Mesothelial cell of epicardium (in vitro differentiated cells): Measurements from ENCODE around the gene TBPL1. TPM values are rescaled to one million over a fixed set of nuclear protein-coding genes. Genes with fewer than 3 reads are reported as not detected.

Experiments used
- DNase-seq, 2 experiments: peaks; one replicate each; pipeline ENCODE4 v3.0.0; 2021; ENCODE audit warnings: low spot score in 2 of 2; ENCODE audit not compliant: unreplicated experiment in 2 of 2
- H3K27ac Mint-ChIP-seq: 2 replicates; pipeline ENCODE4 v1.8.0; 2021; ENCODE audit warnings: mixed read lengths
- H3K27me3 Mint-ChIP-seq: 2 replicates; pipeline ENCODE4 v1.8.0; 2021; ENCODE audit warnings: low read depth, mixed read lengths
- H3K36me3 Mint-ChIP-seq: 2 replicates; pipeline ENCODE4 v1.8.0; 2021; ENCODE audit warnings: mixed read lengths
- H3K4me1 Mint-ChIP-seq: 2 replicates; pipeline ENCODE4 v1.8.0; 2021; ENCODE audit warnings: mixed read lengths
- H3K4me3 Mint-ChIP-seq: 2 replicates; pipeline ENCODE4 v1.8.0; 2021; ENCODE audit warnings: mild to moderate bottlenecking, moderate library complexity, mixed read lengths
- H3K9me3 Mint-ChIP-seq: 2 replicates; pipeline ENCODE4 v1.8.0; 2021; ENCODE audit warnings: mixed read lengths
- total RNA-seq: library from RNA; stranded (reverse); gene quantifications from 3 replicates; pipeline ENCODE4 v1.2.1, GENCODE V29; 2021
- TF ChIP-seq, protein P1 (sequence below): fragments of 200-600 bp; sonication (generic); IDR thresholded peaks from one replicate; pipeline ENCODE4 v1.5.0; 2021; ENCODE audit warnings: antibody characterized with exemption; ENCODE audit not compliant: unreplicated experiment

The TBPL1 gene
- total RNA-seq, 1 donor from 2014 or later: 31.0 TPM

DNA sequence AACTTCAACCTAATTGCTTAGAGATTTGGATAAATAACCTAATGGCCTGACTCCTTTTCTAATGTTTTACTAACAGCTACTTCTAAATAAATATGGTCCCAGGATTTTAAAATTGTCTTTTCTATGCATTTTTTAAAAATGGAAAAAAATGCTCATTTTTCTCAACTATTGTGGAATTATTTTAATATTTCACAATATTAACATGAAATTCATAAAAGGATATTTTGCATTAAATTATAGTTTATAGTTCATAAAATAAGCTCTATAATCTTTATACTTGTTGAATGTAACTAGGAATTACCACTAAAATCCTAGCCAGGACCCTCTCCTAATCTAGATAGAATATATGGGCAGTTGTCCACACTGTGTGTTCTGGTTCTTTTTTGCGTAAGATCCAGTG is 37.3 kb downstream of the TBPL1 start:
- H3K27me3 Mint-ChIP-seq: no peaks in the 10 kb centered on the region
- no peak for DNase-seq
- H3K4me3 Mint-ChIP-seq: no peak overlapping the region
- H3K4me1 Mint-ChIP-seq: no peaks in the 10 kb centered on the region
- H3K9me3 Mint-ChIP-seq: no peaks in the 10 kb centered on the region
- H3K36me3 Mint-ChIP-seq: peaks cover 12% of the 10 kb centered on the region
- no peak overlapping the region for H3K27ac Mint-ChIP-seq
- TF ChIP-seq, protein P1, sequence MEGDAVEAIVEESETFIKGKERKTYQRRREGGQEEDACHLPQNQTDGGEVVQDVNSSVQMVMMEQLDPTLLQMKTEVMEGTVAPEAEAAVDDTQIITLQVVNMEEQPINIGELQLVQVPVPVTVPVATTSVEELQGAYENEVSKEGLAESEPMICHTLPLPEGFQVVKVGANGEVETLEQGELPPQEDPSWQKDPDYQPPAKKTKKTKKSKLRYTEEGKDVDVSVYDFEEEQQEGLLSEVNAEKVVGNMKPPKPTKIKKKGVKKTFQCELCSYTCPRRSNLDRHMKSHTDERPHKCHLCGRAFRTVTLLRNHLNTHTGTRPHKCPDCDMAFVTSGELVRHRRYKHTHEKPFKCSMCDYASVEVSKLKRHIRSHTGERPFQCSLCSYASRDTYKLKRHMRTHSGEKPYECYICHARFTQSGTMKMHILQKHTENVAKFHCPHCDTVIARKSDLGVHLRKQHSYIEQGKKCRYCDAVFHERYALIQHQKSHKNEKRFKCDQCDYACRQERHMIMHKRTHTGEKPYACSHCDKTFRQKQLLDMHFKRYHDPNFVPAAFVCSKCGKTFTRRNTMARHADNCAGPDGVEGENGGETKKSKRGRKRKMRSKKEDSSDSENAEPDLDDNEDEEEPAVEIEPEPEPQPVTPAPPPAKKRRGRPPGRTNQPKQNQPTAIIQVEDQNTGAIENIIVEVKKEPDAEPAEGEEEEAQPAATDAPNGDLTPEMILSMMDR: no peak

DNA sequence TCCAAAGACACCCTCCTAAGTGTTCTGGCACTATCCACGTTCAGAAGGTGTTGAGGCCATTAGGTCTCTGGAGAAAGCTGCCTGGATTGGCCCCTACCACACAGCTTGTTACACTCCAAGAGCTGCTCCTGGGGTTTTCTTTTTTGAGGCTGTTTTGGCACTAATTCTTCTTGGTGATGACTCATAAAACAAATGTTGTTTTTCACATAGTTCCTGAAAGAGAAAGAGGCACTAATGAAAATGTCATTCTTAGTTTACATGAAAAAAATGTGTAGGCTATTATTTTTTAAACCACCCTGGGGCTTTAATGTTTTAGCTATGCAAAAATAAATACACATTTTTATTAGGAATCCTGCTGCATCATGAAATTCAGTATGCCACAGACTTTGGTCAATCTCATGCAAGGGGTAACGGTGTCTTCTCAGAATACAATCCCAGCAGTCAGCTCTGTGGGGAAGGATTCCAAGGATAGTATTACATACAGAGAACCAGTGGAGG is 38.1 kb downstream of the TBPL1 start:
- no peak overlapping the region for H3K4me3 Mint-ChIP-seq
- H3K36me3 Mint-ChIP-seq: peaks cover 9% of the 10 kb centered on the region

DNA sequence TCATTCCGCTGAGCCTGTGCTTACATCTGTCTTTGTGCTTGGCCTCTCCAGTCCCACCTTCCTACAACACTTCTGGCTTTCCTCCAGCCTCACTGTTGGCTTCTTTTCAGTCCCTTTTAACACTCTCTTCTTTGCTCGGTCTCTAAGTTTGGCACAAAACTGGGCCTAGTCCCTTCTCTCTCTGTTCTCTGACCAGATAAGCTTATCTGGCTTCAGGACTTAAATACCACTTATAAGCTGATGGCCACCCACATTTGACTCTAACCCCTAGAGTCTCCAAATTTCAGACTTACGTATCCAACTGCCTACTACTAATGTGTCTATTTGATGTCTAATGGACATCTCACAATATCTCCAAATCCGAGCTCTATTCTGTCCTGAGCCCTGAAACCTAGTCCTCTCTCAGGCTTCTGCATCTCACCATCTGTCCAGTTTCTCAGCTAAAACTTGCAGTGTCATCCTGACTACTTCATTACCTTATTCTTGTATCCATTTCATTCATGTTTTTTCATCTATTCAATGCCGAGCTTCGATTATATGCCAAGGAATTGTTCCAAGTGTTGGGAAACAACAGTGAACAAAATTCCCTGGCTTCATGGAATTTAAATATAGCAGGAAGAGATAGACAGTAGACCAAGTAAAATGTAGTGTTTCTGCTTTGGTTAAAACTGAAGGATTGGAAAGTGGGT is 40.1 kb downstream of the TBPL1 start:
- peaks cover 2% of the 10 kb centered on the region for H3K4me1 Mint-ChIP-seq
- H3K9me3 Mint-ChIP-seq: no peaks in the 10 kb centered on the region
- TF ChIP-seq, protein P1: no peak
- peaks cover 9% of the 10 kb centered on the region for H3K36me3 Mint-ChIP-seq
- no peaks in the 10 kb centered on the region for H3K27me3 Mint-ChIP-seq
- H3K27ac Mint-ChIP-seq: no peak overlapping the region
- no peak for DNase-seq
- no peak overlapping the region for H3K4me3 Mint-ChIP-seq

More for the DNA sequence above, 38.1 kb downstream of the TBPL1 start:
- no peaks in the 10 kb centered on the region for H3K4me1 Mint-ChIP-seq
- TF ChIP-seq, protein P1: no peak
- no peak overlapping the region for H3K27ac Mint-ChIP-seq
- no peak for DNase-seq
- H3K27me3 Mint-ChIP-seq: no peaks in the 10 kb centered on the region
- H3K9me3 Mint-ChIP-seq: no peaks in the 10 kb centered on the region

DNA sequence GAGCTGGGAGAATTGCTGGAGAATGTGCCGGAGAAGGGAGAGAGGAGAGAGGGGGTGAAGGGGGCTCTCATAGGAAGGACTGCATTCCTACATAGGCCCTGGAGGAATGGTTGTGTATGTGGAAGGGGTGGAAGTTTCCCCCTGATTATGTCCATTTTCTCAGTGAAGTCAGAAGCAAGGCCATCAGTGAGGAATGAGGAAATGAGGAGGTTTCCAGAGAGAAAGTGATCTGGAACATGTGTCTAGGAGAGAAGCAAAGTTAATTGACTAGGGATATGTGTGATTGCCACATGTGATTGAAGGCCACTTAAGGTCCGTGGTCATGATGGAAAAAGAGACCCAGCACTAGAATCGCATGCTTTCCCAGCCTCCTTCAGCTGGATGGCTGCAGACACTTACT is 42.3 kb downstream of the TBPL1 start:
- no peaks in the 10 kb centered on the region for H3K27me3 Mint-ChIP-seq
- peaks cover 3% of the 10 kb centered on the region for H3K4me1 Mint-ChIP-seq
- peaks cover 3% of the 10 kb centered on the region for H3K36me3 Mint-ChIP-seq
- no peak overlapping the region for H3K27ac Mint-ChIP-seq
- TF ChIP-seq, protein P1: no peak
- no peak overlapping the region for H3K4me3 Mint-ChIP-seq
- H3K9me3 Mint-ChIP-seq: no peaks in the 10 kb centered on the region
- no peak for DNase-seq

DNA sequence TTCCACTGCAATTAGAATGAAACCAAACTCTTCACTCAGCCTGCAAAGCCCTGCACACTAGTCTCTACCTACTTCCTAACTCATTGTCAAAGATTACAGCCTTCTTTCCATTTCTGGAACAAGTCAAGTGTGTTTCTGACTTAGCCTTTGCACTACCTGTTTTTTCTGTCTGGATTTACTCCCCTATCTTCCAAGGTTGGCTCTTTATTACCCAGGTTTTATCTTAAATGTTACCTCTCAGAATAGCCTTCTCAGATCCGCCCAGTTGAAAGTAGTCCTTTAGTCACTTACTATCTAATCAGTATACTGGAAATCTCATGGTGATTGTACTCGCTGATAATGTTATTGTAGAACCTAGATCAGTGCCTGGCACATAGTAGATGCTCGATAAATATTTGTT is 42.7 kb downstream of the TBPL1 start:
- Mint-ChIP-seq H3K9me3 (no peaks in the 10 kb centered on the region), H3K27ac (no peak overlapping the region), H3K4me1 (peaks cover 8% of the 10 kb centered on the region), H3K27me3 (no peaks in the 10 kb centered on the region), H3K36me3 (peaks cover 2% of the 10 kb centered on the region), H3K4me3 (no peak overlapping the region)
- TF ChIP-seq, protein P1: no peak
- DNase-seq: no peak
